T-cell (primary cell): ENCODE measurements around the gene DYRK3. TPM values are rescaled to one million over a fixed set of nuclear protein-coding genes. Genes with fewer than 3 reads are reported as not detected.

ENCODE experiments used
- ATAC-seq, 4 experiments: fragments of 200-7000 bp in 3 of 4; fragments of 150-1000 bp in 1 of 4; cut with Tn5 transposase; replicated peaks in 1 of 4; 1 replicate in 3 of 4; 2 replicates in 1 of 4; pipeline ENCODE4 v1.10.0; 2021; ENCODE audit warnings: moderate library complexity in 3 of 4, mild to moderate bottlenecking in 2 of 4, moderate number of reproducible peaks in 1 of 4
- CTCF ChIA-PET, 2 donors: fragments of 300-600 bp; sonication (Branson Sonifier 250); formaldehyde crosslinking; loops; one replicate each; lab custom pipeline; 2022; ENCODE audit warnings: antibody characterized with exemption in 2 of 2; lab: Charles Lee
- POLR2A ChIA-PET, 2 donors: fragments of 300-600 bp; sonication (Branson Sonifier 250); formaldehyde crosslinking; loops; one replicate each; lab custom pipeline; 2022; ENCODE audit warnings: antibody characterized with exemption in 2 of 2; lab: Charles Lee
- DNase-seq, 35 experiments: peaks; one replicate each; pipeline versions ENCODE4 v3.0.0 to v3.0.0-alpha.2; 2013 to 2023
- H3K27ac ChIP-seq: one replicate; pipeline ENCODE4 v1.5.1; 2013; ENCODE audit warnings: low read length
- H3K27me3 ChIP-seq, 2 experiments: replicated peaks in 1 of 2; 1 replicate in 1 of 2; 2 replicates in 1 of 2; pipeline versions ENCODE4 v1.6.1 to v1.7.0; 2013; ENCODE audit warnings: low read length in 1 of 2, mixed read lengths in 1 of 2; ENCODE audit not compliant: control insufficient read depth in 2 of 2, insufficient read depth in 2 of 2; ENCODE audit errors: extremely low read depth in 1 of 2
- H3K36me3 ChIP-seq, 2 donors: 1 replicate in 1 of 2; 2 replicates in 1 of 2; pipeline versions ENCODE4 v1.6.1 to v1.7.0; 2013; ENCODE audit warnings: low read length in 1 of 2; ENCODE audit not compliant: control insufficient read depth in 2 of 2, insufficient read depth in 1 of 2; ENCODE audit errors: extremely low read depth in 1 of 2
- H3K4me1 ChIP-seq, 2 experiments: 1 replicate in 1 of 2; 2 replicates in 1 of 2; pipeline versions ENCODE4 v1.6.1 to v1.7.0; 2013; ENCODE audit warnings: low read length in 2 of 2, mixed read lengths in 1 of 2; ENCODE audit not compliant: insufficient read depth in 2 of 2, control insufficient read depth in 1 of 2; ENCODE audit errors: extremely low read depth in 1 of 2
- H3K4me3 ChIP-seq, 2 donors: 1 replicate in 1 of 2; 2 replicates in 1 of 2; pipeline versions ENCODE4 v1.5.1 to v1.7.0; 2013; ENCODE audit warnings: mild to moderate bottlenecking in 2 of 2, low read length in 1 of 2, moderate library complexity in 1 of 2; ENCODE audit not compliant: control insufficient read depth in 1 of 2; ENCODE audit errors: extremely low read depth in 1 of 2
- H3K9me3 ChIP-seq: 2 replicates; pipeline ENCODE4 v1.7.0; 2013
- H3K27ac Mint-ChIP-seq, 2 donors: one replicate each; pipeline ENCODE4 v1.8.0; 2020 to 2021; ENCODE audit warnings: mild to moderate bottlenecking in 2 of 2, mixed read lengths in 2 of 2
- H3K27me3 Mint-ChIP-seq, 2 donors: one replicate each; pipeline ENCODE4 v1.8.0; 2021 to 2022; ENCODE audit warnings: mixed read lengths in 2 of 2
- H3K36me3 Mint-ChIP-seq: one replicate; pipeline ENCODE4 v1.8.0; 2021; ENCODE audit warnings: mixed read lengths
- H3K4me1 Mint-ChIP-seq, 3 donors: one replicate each; pipeline ENCODE4 v1.8.0; 2020 to 2022; ENCODE audit warnings: mixed read lengths in 3 of 3, mild to moderate bottlenecking in 1 of 3
- H3K4me3 Mint-ChIP-seq, 3 donors: one replicate each; pipeline ENCODE4 v1.8.0; 2020 to 2022; ENCODE audit warnings: mild to moderate bottlenecking in 3 of 3, mixed read lengths in 3 of 3, moderate library complexity in 3 of 3
- H3K9me3 Mint-ChIP-seq, 3 donors: one replicate each; pipeline ENCODE4 v1.8.0; 2020 to 2022; ENCODE audit warnings: mixed read lengths in 3 of 3
- WGBS: methylation state at CpG from one replicate; pipeline ENCODE4 v1.1.5; 2013; ENCODE audit warnings: missing lambda C conversion rate; ENCODE audit not compliant: insufficient coverage; 5-methylcytosine and 5-hydroxymethylcytosine counted together
- total RNA-seq, 35 experiments: library from RNA in 6 of 35; stranded (reverse) in 6 of 35; fragments of 120-200 nt in 1 of 35; gene quantifications; one replicate each; pipeline versions ENCODE4 v1.2.1 to v1.2.4 and lab custom pipeline; 2013 to 2026

DYRK3 gene
- total RNA-seq, 5 donors from 2014 or later (not counting 1 experiment from before 2014, with no cell fraction given): 0.73 to 2.0 (median 1.6) TPM

DNA sequence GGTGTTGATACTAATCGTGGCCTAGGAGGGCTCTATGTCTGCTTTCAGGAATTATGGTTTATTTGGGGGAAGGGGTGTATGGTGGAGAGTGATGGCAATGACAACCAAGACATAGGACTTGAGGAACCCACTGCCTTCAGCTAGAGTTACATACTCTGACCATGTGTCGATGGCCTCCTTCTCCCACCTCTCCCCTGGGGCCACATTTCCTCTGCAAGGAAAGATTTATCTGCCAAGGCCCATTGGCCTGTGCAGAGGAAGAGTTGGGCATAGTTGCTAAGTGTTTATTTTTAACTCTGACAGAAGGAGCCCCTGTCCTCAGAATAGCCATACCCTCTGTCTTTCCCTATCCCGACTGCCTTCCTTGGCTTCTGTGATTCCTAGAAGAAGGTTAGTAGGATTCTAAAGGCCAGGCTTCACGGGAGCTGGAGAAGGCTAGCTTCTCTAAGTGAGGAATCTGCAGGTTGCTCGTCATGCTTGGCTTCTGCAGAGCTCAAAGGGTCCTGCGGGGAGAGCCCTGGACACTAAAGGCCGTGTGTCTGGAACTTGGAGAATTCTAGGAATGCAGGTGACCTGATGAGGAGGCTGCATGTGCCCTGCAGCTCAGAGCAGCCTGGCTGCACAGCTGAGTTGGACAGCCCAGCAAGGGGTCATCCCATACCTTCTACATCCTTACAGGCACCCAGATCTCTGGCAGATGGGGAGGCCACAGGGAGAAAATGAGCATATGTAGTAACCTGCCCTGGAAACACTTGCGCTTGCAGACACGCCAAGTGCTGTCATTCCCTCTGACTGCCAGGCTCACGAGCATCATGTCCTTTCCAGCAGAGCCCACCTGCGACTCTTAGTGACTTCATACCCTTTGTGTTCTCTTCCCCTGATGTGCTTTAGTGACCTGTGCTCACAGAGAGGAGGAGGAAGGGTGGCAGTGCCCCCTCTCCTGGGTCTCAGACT lies 59.1 kb downstream of the DYRK3 start:
- Histone ChIP-seq H3K36me3 (peaks cover 2 to 27% of the 10 kb centered on the region in 2 donors), H3K4me3 (no peak overlapping the region), H3K4me1 (peaks cover under 1 to 43% of the 10 kb centered on the region in 2 experiments), H3K9me3 (no peaks in the 10 kb centered on the region), H3K27ac (no peak overlapping the region), H3K27me3 (no peaks in the 10 kb centered on the region)
- no peak for DNase-seq
- 93% methylated on average over 6 of the region's 11 CpGs for WGBS
- Mint-ChIP-seq H3K4me1 (peaks cover 90 to 96% (median 90%) of the 10 kb centered on the region in 3 donors), H3K9me3 (no peaks in the 10 kb centered on the region), H3K4me3 (no peak overlapping the region), H3K27ac (peak overlapping the region in 1 of 2 donors; percentile 36), H3K27me3 (no peaks in the 10 kb centered on the region), H3K36me3 (peaks cover 45% of the 10 kb centered on the region)
- ATAC-seq: no peak
- ChIA-PET CTCF (interaction anchor here in 1 of 2 donors (0.7 kb wide), 1 partner anchor 711 kb away, joined by 6 read pairs; no protein-coding TSS in a partner anchor), POLR2A (interaction anchor here (0.6 to 0.7 kb wide), 2 partner anchors 137 to 223 kb away, joined by 3 to 4 read pairs; no protein-coding TSS in a partner anchor)

DNA sequence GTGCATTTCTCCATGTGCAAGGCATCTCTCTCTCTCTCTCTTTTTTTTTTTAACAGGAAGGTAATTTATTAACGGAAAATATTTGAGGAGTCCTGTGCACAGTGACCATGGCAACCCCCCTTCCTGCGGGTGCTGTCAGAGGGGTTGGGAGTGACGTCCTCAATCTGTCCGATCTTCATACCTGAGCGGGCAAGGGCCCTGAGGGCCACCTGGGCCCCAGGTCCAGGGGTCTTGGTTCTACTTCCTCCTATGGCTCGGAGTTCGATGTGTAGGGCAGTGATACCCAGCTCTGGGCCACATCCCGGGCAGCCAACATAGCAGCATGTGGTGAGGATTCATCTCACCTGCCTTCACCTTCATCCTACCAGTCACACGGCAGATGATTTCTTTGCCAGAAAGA lies 60.4 kb downstream of the DYRK3 start:
- Mint-ChIP-seq H3K9me3 (no peaks in the 10 kb centered on the region), H3K27me3 (no peaks in the 10 kb centered on the region), H3K36me3 (peaks cover 45% of the 10 kb centered on the region), H3K4me1 (peaks cover 90 to 96% (median 90%) of the 10 kb centered on the region in 3 donors), H3K27ac (no peak overlapping the region), H3K4me3 (no peak overlapping the region)
- ChIA-PET CTCF (interaction anchor here in 1 of 2 donors (0.6 kb wide), 1 partner anchor 1207 kb away, joined by 3 read pairs; no protein-coding TSS in a partner anchor), POLR2A (no interaction called here)
- H3K27ac ChIP-seq: no peak overlapping the region
- H3K27me3 ChIP-seq: no peaks in the 10 kb centered on the region
- ATAC-seq: no peak
- H3K9me3 ChIP-seq: no peaks in the 10 kb centered on the region
- WGBS: 81% methylated on average over 4 of the region's 9 CpGs
- peaks cover 2 to 27% of the 10 kb centered on the region in 2 donors for H3K36me3 ChIP-seq
- no peak overlapping the region for H3K4me3 ChIP-seq
- peaks cover 5 to 41% of the 10 kb centered on the region in 2 experiments for H3K4me1 ChIP-seq
- DNase-seq: no peak

- Histone ChIP-seq H3K4me1 (peaks cover 5 to 33% of the 10 kb centered on the region in 2 experiments), H3K27me3 (no peaks in the 10 kb centered on the region), H3K36me3 (peaks cover 2 to 27% of the 10 kb centered on the region in 2 donors), H3K4me3 (no peak overlapping the region), H3K9me3 (no peaks in the 10 kb centered on the region), H3K27ac (no peak overlapping the region)
- ChIA-PET POLR2A (no interaction called here), CTCF (interaction anchor here in 1 of 2 donors (1.1 kb wide), 1 partner anchor 18 kb away, joined by 4 read pairs; no protein-coding TSS in a partner anchor)
- 93% methylated on average over 2 of the region's 4 CpGs for WGBS
- no peak for ATAC-seq
- Mint-ChIP-seq H3K27ac (peak overlapping the region in 1 of 2 donors; percentile 53), H3K9me3 (no peaks in the 10 kb centered on the region), H3K4me1 (peaks cover 86 to 92% (median 88%) of the 10 kb centered on the region in 3 donors), H3K4me3 (no peak overlapping the region), H3K27me3 (no peaks in the 10 kb centered on the region), H3K36me3 (peaks cover 45% of the 10 kb centered on the region)
- DNase-seq: no peak
These were observed 61.7 kb downstream of the DYRK3 start for GRCh38 chr1:206696812-206697585.

DNA sequence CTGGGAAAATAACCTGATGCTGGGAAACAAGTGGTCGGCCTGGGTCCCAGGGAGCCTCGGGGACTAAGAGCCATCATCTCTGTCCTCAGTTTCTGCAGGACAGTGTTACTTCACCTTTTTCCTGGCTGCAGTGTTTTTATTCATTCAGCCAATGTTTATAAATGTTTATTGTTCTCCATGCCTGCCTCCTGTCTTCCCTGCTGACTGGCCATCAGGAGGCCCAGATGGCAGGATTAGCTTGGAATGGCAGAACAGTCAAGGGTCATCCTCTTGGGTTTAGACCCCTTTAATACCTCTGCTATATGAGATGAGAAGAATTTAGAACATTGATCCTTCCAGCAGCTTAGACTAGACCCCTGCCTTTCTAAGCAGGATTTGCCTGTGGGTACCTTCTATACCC lies 62.7 kb downstream of the DYRK3 start:
- no peak overlapping the region for H3K27ac ChIP-seq
- 95% methylated on average over 2 of the region's 2 CpGs for WGBS
- POLR2A ChIA-PET: interaction anchor here in 1 of 2 donors (0.6 kb wide), 3 partner anchors 8 to 658 kb away, joined by 4 to 7 read pairs (median 5); no protein-coding TSS in a partner anchor
- H3K4me1 ChIP-seq: peaks cover 5 to 36% of the 10 kb centered on the region in 2 experiments
- H3K36me3 ChIP-seq: peaks cover 2 to 25% of the 10 kb centered on the region in 2 donors
- no peak for DNase-seq
- no peak overlapping the region for H3K4me3 ChIP-seq
- H3K27me3 Mint-ChIP-seq: no peaks in the 10 kb centered on the region
- peak overlapping the region; percentile 50 to 77 for H3K27ac Mint-ChIP-seq
- peaks cover 46% of the 10 kb centered on the region for H3K36me3 Mint-ChIP-seq
- CTCF ChIA-PET: interaction anchor here in 1 of 2 donors (0.6 to 1.1 kb wide), 3 partner anchors 13 to 1675 kb away, joined by 3 to 4 read pairs (median 3); no protein-coding TSS in a partner anchor
- H3K27me3 ChIP-seq: no peaks in the 10 kb centered on the region
- peaks cover 86 to 92% (median 88%) of the 10 kb centered on the region in 3 donors for H3K4me1 Mint-ChIP-seq
- ATAC-seq: no peak
- no peaks in the 10 kb centered on the region for H3K9me3 Mint-ChIP-seq
- no peak overlapping the region for H3K4me3 Mint-ChIP-seq
- H3K9me3 ChIP-seq: no peaks in the 10 kb centered on the region

Other genes with a start within 250 kb of the DYRK3 start
- gene IKBKE, start 165.1 kb upstream of the DYRK3 start, total RNA-seq: 10 to 100 TPM; 60.7 to 84.7 (median 81.4) TPM
- 100 to 1,000 TPM; 174 to 224 (median 204) TPM for gene RASSF5, start 128.0 kb upstream of the DYRK3 start, total RNA-seq
- 10 to 100 TPM; 48.0 to 56.7 (median 49.3) TPM for gene EIF2D, start 23.1 kb upstream of the DYRK3 start, total RNA-seq
- 100 to 1,000 TPM in 1 of 5 donors, 10 to 100 TPM in 4; 64.3 to 117 (median 78.4) TPM for gene MAPKAPK2, start 49.4 kb downstream of the DYRK3 start, total RNA-seq
- gene IL19, start 135.2 kb downstream of the DYRK3 start, total RNA-seq: not detected
- gene IL10, start 137.0 kb downstream of the DYRK3 start, total RNA-seq: 1 to 10 TPM in 1 of 5 donors, under 1 TPM in 2, not detected in 2; 0.19 to 1.1 (median 0.26) TPM
- gene IL20, start 230.1 kb downstream of the DYRK3 start, total RNA-seq: not detected